ENCODE results near the gene CDH13.

GRCh38 chr16:83044589-83044988 lies 417.8 kb downstream of the CDH13 start:
- no peak for TF ChIP-seq CTCF (IDR thresholded peaks at IDR 0.05)
- TF ChIP-seq POLR2AphosphoS5 (IDR thresholded peaks at IDR 0.05): no peak
- TF ChIP-seq EP300 (IDR thresholded peaks at IDR 0.05): no peak
